Activated CD4-positive, CD25-positive, alpha-beta regulatory T cell treated with anti-CD3 and anti-CD28 coated beads, Interleukin-2, amount 50 U/mL, for 72 hours (primary cell): ENCODE measurements around the gene CHST1.

Source experiments
- DNase-seq: peaks from one replicate; pipeline ENCODE4 v3.0.0; 2021

CHST1 gene, protein sequence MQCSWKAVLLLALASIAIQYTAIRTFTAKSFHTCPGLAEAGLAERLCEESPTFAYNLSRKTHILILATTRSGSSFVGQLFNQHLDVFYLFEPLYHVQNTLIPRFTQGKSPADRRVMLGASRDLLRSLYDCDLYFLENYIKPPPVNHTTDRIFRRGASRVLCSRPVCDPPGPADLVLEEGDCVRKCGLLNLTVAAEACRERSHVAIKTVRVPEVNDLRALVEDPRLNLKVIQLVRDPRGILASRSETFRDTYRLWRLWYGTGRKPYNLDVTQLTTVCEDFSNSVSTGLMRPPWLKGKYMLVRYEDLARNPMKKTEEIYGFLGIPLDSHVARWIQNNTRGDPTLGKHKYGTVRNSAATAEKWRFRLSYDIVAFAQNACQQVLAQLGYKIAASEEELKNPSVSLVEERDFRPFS

DNA sequence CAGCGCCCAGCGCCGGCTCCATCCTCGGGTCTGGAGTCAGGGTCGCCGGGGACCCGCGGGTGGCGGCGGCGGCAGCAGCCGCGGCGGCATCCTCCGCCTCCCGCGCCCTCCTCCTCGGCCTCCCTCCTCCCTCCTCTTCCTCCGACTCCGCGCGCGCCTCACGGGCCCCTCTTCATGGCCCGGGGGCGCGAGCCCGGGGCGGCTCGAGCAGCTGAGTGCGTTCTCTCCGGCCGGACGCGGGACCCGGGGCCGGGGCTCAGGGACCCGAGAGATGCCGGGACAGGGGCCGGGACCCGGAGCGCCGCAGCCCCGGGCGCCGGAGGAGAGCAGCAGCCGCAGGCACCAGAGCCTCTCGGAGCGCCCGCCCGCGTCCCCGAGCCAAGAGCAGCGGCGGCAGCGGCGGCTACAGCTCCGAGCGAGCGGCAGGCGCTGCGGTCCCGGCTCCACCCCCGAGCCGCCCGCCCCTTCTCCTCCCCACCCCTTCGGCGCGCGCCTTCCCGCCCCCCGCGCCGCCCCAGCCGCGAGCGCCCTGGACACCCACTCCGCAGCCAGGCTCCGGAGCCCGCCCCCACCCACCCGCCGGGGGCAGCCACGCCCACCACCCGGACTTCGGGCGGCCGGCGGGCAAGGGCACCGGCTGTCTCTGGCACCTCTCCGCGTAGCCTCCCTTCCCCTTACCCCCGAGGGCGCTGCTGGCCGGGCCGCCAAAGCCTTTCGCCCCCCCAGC lies at the start of gene CHST1:
Gene CHST1 (minus strand): TSS at position 417 of the 727 bp plus-strand sequence. CDS start 14,699 bp downstream, outside the sequence.
- DNase-seq, result no peak

DNA sequence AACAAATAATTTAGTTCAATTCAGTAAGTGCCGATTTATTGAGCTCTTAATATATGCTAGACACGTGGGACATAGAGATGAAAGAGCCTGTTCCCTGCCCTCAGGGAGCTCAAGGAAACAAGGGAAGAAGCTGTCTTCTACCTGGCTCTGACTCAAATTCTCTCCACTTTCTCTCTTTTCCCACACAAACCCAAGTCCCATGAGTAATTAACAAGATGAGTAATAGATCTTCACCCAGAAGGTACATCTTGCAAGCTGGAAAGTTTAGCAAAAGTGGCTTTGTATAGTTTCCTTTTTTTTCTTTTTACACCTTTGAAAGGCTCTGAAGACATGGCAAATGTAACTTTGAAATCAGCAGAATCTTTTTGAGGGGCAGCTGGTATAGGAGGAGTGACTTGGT lies 48.2 kb upstream of the CHST1 start:
- no peak for DNase-seq

DNA sequence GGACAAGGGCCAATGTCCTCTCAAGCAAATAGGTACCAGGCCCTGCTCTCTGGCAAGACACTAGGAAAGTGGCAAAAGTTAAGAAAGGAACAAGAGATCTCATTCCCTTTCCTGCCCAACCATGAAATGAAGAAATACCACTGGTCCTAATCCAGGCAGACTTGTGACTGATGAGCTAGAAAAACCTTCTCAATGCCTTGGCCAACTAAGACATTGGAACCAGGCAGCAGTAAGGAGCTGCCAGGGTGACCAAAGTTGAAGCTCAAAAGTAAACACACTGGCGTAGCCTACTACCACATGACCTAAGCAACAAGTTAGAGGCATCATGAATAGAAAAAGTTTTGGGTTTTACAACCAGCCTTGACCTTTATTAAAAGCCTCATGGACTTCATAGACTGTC lies 45.1 kb upstream of the CHST1 start:
- no peak for DNase-seq

DNA sequence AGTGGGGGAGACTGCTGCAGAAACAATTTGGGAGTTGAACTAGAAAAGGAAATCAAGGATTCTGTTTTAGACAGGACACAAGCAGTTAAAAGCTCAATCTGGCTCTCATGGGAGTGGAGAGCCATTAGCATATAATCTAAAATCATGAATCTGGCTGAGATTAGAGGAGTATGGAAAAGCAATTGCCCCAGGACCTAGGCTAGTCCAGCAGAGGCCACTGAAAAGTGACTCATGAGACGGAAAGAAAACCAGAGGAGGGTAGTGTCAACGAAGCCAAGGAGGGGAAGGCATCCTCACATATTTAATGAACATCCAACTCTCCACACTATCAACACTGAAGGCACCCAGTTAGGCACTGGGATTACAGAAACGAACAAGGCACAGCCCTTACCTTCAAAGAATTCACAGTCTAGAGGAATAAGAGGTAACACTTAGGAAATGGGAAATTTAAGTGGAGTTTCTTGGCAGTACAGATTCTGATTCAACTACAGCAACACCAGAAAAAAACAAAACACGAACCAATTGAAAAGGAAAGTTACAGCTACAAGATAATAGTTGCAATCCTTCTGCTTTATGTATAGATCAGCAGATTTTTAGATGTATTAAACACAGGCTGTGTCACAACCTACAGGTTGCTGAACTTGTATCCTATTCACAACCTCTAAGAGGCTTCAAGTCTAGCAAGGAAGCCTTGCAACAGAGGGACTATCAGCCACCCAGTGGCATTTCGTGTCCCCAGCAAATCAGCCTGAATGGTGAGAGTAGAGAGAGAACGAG lies 43.7 kb upstream of the CHST1 start:
- DNase-seq, result no peak

DNA sequence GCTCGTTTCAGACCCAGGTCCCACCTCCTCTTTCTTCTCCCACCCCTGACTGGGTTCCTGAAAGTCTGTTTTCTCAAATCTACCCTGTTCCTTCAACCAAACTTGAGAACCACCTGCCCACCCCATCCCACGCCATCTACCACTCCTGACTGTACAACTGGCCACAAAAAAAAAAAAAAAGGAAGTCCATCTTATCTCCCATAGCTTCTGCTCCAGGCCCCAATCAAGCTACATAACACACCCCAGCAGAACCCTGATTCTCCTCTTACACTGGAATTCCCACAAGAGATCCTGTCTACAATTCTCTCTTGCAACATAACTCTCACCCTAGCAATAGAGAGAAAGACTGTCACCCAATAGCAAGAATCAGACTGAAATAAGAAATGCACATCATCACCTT lies 39.2 kb upstream of the CHST1 start:
- no peak for DNase-seq

DNA sequence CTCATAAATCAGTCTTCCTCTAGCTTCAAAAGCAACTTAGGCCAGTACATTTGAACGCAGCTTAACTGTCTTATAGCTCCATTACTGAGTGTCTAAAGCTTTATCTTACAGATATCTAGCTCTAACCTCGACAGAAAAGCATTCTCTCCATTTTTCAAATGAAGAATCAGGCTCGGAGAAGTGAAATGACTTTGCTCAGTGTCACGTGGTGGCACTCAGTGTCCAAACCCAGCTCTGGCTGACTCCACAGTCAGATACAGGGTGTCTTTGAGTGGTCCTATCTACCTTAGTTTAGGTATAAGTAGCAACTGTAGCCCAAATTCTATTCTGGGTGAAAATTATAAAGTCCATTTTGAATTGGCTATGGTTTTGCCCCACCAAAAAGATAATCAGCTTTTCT lies 38.7 kb upstream of the CHST1 start:
- no peak for DNase-seq

DNA sequence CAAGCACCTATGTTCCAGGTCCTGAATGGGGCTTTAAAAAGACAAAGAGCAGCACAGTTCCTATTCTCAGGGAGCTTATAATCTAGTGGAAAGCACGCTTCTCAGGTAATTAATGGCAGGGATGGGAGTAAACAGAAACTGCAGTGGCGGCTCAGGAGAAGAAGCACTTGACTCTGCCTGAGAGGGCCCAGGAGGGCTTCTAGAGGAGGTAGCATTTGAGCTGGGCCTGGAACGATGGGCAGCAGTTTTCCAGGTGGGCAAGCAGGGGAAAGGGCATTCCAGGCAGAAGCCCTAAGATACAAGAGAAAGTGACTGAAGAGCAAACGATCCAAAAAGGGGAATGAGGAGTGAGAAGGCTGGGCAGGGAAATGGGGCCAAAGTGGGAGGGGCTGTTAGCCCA lies 37.1 kb upstream of the CHST1 start:
- DNase-seq, result no peak

DNA sequence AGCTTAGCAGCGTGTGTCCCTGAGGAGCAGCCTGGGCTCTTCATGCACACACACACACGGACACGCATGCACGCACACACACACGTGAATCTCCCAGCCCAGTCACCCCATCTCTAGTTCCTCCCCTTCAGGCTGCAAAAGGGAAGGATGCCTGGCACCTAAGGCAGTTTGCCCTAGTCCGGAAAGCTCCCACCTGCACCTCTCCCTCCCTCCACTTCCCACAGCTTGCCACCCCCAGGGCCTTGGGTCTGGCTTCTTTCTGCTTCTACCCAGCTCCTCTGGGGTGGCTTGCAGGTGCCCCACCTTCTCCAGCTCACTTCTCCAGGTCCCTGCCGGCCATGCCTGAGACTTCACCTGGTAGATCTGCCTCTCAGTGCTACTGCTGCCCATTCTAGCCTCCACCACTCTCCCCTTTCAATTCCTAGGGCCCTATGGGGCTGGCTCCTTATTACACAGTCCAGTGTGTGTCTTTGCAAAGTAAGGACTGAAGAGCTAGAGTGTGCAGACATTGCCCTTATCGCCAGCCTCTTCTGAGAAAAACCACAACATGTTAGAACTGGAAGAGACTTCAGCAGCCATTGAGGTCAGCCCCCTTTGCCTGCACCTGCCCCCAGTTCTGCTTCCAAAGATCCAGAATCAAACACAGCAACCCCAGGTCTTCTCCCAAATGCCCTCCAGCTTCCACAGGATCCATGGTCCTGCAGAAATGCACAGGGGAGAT lies 33.5 kb upstream of the CHST1 start:
- DNase-seq, result no peak

DNA sequence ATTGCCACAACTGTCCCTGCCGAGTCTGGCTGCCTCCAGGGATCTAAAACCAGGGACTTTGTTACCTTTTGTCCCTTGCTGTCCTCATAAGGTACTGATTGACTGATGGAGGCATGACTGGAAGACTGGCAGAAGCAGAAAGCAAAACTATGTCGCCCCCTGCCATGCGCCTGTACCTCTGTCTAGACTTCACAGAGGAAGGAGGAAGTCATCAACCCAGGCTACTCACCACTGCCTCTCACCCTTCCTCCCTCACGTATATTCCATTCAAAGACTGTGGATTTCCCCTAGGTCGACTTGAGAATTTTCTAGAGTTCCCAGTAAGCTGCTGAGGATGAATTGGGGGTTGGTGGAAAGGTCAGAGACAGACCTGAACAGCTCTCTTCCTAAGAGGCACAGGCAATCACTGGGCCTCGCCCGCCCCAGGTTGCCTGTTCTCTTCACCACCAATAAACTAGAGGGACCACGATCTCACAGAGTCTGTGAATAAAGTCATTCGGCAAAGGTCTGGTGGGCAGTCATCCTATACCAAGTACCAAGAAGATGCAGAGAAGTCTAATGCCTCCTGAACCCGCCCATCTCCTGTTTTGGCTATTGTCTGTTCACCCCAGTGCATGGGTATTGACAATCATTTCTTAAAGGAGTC lies 27.5 kb upstream of the CHST1 start:
- no peak for DNase-seq

DNA sequence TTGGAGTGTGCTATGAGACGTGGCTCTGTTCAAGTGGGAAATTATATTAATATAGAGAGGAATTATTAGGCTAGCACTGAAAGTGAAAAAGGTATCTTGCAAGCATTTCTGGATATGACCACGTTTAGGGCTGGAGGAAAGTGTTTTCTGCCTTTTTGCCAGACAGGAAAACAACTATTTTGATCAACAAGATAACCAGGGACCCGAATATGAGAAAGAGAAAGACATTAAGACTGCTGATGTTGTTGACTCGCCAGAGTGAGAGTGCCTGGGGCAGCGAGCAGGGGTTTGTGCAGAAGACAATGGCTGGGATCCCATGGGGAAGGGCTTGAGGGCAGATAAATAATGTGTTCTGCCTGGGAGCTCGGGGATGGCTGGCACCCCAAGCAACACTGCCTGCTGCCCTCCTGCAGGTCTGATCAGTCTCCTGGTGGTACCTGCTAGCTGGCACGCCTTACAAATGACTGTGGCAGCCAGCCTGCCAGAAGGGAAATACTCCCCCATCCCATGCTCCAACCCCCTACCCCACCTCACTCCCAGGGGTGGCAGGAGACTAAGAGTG lies 23.1 kb upstream of the CHST1 start:
- DNase-seq, result no peak

DNA sequence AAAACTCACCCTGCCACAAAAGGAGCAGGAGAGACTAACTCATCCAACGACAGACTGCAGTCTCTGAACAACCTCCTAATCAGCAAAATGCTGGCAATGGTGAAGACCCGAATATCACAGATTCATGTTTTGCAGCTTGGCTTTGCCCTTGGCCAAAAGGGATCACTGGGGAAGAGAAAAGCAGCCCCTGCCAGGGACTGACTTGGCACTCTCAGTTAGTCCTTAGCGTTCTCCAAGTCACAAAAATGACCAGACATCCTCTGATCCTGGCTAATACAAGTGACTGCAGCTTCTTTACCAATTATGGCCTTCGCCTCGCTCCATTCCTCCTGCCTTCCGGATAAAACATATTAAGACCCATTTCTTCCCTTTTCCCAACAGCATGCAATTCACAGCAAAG lies 22.4 kb upstream of the CHST1 start:
- no peak for DNase-seq

DNA sequence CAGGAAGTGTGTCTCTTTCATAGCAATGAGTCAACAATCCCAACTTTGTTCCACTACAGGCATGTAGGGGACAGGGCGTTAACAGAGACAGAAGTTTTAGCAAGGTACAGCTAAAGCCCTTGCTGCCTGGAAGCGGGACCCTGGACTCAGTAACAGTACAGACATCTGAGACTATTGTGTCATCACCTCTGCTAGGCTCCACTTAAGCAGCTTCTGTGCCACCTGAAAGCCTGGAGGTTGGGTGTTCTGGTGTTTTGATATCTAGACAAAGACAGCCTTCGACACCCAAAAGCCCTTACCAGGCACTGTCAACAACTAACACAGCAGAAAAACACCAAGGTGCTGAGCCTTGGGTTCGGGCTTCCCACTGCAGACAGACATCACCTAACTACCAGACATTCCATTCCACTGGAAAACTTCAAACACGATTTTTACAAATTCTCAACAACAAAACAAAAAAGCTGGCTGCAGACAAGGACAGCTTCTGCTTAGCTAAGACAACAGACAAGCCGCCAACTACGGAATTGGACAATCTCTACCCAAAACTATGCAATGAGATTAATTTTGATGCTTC lies 20.6 kb upstream of the CHST1 start:
- no peak for DNase-seq

DNA sequence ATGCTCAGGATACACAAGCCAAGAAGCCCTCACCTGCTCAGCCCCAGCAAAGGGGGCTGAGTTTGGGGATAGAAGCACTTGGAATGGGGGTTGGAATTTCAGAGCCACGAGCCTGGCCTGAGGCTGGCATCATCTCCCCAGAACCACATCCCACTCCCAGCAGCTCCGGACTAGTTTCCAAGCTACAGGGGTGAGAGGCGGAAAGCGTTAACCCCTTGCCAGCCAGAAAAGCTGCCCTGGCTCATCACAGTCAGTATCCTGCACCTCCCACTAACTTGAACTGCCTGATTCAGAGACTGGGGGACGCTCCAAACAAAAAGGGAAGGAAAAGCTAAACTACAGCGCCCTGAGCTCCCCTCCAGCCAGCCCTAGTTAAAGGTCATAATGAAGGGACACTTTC lies 19.0 kb upstream of the CHST1 start:
- no peak for DNase-seq

DNA sequence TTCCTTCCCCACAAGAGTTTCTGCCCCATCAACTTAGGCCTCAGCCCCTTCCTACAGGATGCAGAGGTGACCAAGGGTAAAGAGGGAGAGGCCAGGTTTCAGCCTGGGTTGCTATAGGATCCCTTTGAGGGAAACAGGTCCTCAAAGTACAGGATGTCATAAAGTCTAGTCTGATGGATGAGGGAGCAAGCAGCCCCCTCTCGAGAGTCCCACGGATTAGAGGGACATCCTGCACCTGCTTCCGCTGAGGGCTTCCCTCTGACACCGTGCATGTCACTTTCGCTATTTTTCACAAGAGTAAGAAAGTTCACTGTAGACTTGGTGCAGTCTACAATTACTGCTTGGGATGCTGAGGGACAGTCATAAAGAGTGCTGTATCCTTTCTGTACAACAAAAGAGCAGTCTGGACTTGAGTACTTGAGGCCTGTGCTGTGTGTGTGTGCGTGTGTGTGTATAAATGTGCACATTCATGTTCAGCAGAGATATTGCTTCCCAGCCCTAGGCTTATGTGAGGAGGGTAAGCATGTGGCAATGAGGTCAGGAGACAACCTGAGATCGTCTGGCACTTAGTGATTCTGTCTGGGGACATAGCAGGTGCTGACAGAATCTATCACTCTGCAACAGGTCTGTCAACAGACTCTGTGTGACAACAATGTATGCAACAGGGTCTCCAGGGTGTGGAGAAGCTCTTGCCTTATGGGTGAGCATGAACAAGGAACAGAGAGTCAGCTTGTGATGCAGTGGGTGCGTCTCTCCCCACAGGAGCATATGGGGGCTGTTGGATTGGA lies 18.0 kb upstream of the CHST1 start:
- no peak for DNase-seq

DNA sequence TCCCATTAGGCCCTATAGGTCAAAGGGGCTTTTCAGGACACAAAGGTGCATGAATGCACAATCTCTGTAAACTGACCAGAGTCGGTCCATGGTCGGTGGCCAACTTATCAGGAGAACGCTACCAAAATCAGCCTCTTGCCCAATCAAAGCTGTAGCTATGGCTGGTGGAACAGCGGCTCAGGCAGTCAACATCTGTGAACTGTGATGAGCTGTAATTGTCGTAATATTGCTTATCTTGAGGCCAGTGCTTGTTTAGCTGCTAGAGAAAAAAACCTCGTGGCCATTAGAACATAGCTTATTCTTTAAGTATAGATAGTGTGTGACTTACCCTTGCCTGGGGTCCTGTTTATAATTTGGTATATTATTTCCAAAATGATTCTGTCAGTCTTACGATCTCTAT lies 14.4 kb upstream of the CHST1 start:
- no peak for DNase-seq

DNA sequence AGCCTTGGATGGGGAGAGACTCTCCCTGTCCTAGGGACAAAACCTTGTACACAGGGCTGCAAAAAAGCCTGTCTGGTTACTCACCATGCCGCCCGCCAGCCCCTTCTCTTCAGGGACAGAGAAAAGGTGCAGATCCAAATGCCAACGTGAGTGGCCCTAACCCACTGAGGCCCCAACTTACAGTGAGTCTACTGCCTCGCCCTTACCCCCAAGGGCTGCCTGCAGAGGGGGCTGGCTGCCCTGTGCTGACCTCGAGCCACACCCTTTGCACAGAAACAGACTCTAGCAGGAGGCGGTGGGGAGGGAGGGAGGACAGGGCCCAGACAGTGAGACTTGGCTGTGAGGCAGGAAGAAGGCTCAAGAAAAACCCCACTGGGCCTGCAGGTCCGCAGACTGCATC lies 13.6 kb upstream of the CHST1 start:
- DNase-seq, result no peak

DNA sequence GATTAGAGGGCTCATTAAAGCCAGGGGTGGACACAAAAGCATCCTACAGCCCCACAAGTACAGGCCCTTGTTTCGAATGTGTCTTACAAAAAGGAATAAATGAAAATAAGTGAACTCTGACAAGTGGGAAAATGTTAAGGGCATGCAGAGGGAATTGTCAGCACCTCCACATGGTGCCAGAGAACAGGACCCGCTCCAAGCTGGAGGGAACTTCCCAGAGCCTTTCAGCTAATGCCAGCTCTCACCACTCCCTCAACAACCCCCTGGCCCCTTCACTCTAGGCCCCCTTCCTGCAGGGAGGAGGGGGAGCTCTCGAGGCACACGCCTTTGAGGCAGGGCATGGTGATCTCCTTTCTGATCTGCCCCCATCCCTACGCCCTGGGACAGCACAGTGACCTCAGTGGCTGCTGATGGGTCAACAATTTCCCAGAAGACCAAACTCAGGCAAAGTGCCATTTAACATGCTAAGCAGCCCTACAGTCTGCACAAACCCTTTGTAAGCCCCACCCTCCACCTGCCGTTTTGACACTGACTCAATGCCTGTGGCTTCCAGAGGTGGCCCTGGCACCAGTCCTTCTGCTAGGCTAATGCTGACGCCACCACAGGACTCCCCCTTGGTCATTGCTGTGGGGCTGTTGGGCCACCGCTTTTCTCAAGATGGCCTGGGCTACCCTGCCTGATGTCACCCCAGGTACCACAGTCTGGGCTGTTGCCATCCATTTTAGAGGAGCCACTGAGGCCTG lies 12.5 kb upstream of the CHST1 start:
- no peak for DNase-seq

DNA sequence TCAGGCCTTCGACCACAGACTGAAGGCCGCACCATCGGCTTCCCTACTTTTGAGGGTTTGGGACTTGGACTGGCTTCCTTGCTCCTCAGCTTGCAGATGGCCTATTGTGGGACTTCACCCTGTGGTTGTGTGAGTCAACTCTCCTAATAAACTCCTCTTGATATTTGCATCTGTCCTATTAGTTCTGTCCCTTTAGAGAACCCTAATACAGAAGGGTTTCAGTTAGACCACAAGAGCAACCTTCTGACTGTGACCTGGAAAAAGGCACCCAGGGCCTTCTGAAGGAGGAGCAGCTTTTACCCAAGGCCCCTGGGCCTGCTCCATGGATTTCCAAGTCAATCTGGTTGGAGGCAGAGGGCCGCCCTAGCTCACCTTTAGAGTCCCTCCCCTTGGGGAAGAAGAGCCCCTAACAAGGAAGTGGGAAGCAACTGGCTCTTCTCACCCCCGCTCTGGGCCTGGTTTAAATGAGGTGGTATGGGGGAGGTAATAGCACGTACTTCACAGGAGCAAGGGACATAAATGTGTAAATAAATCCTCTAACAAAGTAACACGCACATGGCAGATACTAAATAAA lies 11.2 kb upstream of the CHST1 start:
- no peak for DNase-seq

DNA sequence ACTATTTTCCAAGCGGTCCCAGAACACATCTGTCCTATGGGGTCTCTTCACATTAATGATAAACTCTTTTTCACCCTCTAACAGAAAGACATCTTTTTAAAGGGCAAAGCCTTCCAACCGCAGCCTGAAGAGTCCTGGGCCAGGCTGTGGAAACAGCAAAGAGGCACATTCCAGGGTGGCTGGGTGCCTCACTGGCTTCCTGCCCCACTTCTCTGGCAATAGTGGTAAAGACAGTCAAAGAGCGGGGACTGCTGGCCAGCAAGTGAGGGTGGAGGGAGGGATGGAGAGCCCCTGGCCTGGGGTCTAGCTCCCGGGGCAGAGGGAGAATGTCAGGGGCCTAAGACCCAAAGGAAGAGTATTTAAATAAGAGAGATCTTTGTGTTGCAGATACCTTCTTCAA lies 10.2 kb upstream of the CHST1 start:
- no peak for DNase-seq
